CD4-positive, alpha-beta T cell (primary cell): ENCODE data around the gene MTX1. TPM values are rescaled to one million over a fixed set of nuclear protein-coding genes. Genes with fewer than 3 reads are reported as not detected.

Experiments
- ATAC-seq: fragments of 200-7000 bp; cut with Tn5 transposase; one replicate; pipeline ENCODE4 v1.10.0; 2022; ENCODE audit warnings: mild to moderate bottlenecking; ENCODE audit not compliant: poor library complexity
- CTCF ChIA-PET: fragments of 350-600 bp; sonication (Branson Sonifier 250); formaldehyde crosslinking; loops from one replicate; lab custom pipeline; 2021; ENCODE audit warnings: antibody characterized with exemption, inconsistent platforms; lab: Charles Lee
- POLR2A ChIA-PET: fragments of 350-600 bp; sonication (Branson Sonifier 250); formaldehyde crosslinking; loops from one replicate; lab custom pipeline; 2021; ENCODE audit warnings: antibody characterized with exemption, inconsistent platforms; lab: Charles Lee
- DNase-seq, 14 experiments: peaks; one replicate each; pipeline ENCODE4 v3.0.0-alpha.2; 2013 to 2020; ENCODE audit warnings: mixed read lengths in 2 of 14
- H3K27ac ChIP-seq, 2 donors: one replicate each; pipeline versions ENCODE4 v1.5.1 to v1.7.0; 2013; ENCODE audit warnings: low read length in 2 of 2, low read depth in 1 of 2, mild to moderate bottlenecking in 1 of 2
- H3K27me3 ChIP-seq, 2 experiments: 1 replicate in 1 of 2; 2 replicates in 1 of 2; pipeline versions ENCODE4 v1.6.1 to v1.7.0; 2013; ENCODE audit warnings: low read length in 2 of 2, control low read depth in 1 of 2, mild to moderate bottlenecking in 1 of 2, moderate library complexity in 1 of 2; ENCODE audit not compliant: insufficient read depth in 2 of 2, control insufficient read depth in 1 of 2
- H3K36me3 ChIP-seq: one replicate; pipeline ENCODE4 v1.6.1; 2013; ENCODE audit warnings: low read length, control low read depth; ENCODE audit not compliant: insufficient read depth
- H3K4me1 ChIP-seq: one replicate; pipeline ENCODE4 v1.6.1; 2013; ENCODE audit warnings: low read length, control low read depth; ENCODE audit not compliant: insufficient read depth
- H3K4me3 ChIP-seq: one replicate; pipeline ENCODE4 v1.5.1; 2013; ENCODE audit warnings: mild to moderate bottlenecking, low read length, moderate library complexity
- H3K9me3 ChIP-seq, 2 experiments: 1 replicate in 1 of 2; 2 replicates in 1 of 2; pipeline versions ENCODE4 v1.6.1 to v1.7.0; 2013; ENCODE audit warnings: low read length in 2 of 2, mild to moderate bottlenecking in 2 of 2, control low read depth in 1 of 2, moderate library complexity in 1 of 2; ENCODE audit not compliant: control insufficient read depth in 1 of 2, insufficient read depth in 1 of 2
- H3K27ac Mint-ChIP-seq: one replicate; pipeline ENCODE4 v1.8.0; 2020; ENCODE audit warnings: mixed read lengths
- H3K27me3 Mint-ChIP-seq: one replicate; pipeline ENCODE4 v1.8.0; 2021; ENCODE audit warnings: mixed read lengths
- H3K36me3 Mint-ChIP-seq: one replicate; pipeline ENCODE4 v1.8.0; 2021; ENCODE audit warnings: low read depth, mixed read lengths
- H3K4me1 Mint-ChIP-seq: one replicate; pipeline ENCODE4 v1.8.0; 2021; ENCODE audit warnings: low read depth, mixed read lengths
- H3K4me3 Mint-ChIP-seq: one replicate; pipeline ENCODE4 v1.8.0; 2020; ENCODE audit warnings: mild to moderate bottlenecking, mixed read lengths
- H3K9me3 Mint-ChIP-seq: one replicate; pipeline ENCODE4 v1.8.0; 2020; ENCODE audit warnings: mixed read lengths
- CTCF ChIP-seq: fragments of 200-600 bp; IDR thresholded peaks from one replicate; pipeline ENCODE4 v1.8.0; 2022; ENCODE audit warnings: antibody characterized with exemption, mild to moderate bottlenecking
- intact Hi-C, 2 experiments: fragments of 100-400 bp; cut with DNase I in 1 of 2; cut with micrococcal nuclease in 1 of 2; formaldehyde crosslinking; loops; one replicate each; pipeline versions ENCODE4 v1.15.1 to v1.9.0; 2023 to 2025; cut with DNase I, micrococcal nuclease
- total RNA-seq, 174 experiments: library from RNA in 2 of 174; stranded (reverse) in 2 of 174; gene quantifications; one replicate each; pipeline ENCODE4 v1.2.3 and lab custom pipeline; 2021 to 2026

Gene MTX1
- total RNA-seq, 2 experiments from 2014 or later = 19.9 to 20.7 TPM

- peaks cover 24% of the 10 kb centered on the region for H3K36me3 ChIP-seq
- intact Hi-C loops = loop anchor here in 1 of 2 experiments (5.0 kb wide), 2 partner anchors 34 to 64 kb away; partner anchors contain the start of genes MTX1 and THBS3
- no peak for TF ChIP-seq CTCF
- no peaks in the 10 kb centered on the region for H3K27me3 ChIP-seq
- Mint-ChIP-seq H3K27me3 (peaks cover 5% of the 10 kb centered on the region), H3K9me3 (no peaks in the 10 kb centered on the region), H3K4me3 (peak overlapping the region; percentile 83), H3K27ac (peak overlapping the region; percentile 80), H3K36me3 (peaks cover 31% of the 10 kb centered on the region), H3K4me1 (peaks cover 51% of the 10 kb centered on the region)
- CTCF ChIA-PET = interaction anchor here (1.1 to 1.9 kb wide), 4 partner anchors 9 to 82 kb away, joined by 3 to 13 read pairs (median 5); no protein-coding TSS in a partner anchor
- POLR2A ChIA-PET = interaction anchor here (0.9 to 1.8 kb wide), 6 partner anchors 14 to 82 kb away, joined by 3 to 6 read pairs (median 4); partner anchors contain the start of genes KRTCAP2, MTX1, SCAMP3 and THBS3
- peak; percentile 31 to 87 (median 54) for DNase-seq
- peak overlapping the region; percentile 59 for H3K4me3 ChIP-seq
- no peak overlapping the region for H3K27ac ChIP-seq
- peaks cover 51% of the 10 kb centered on the region for H3K4me1 ChIP-seq
- peak; percentile 23 for ATAC-seq
- no peaks in the 10 kb centered on the region for H3K9me3 ChIP-seq
Observed at GRCh38 chr1:155241069-155241679, 32.7 kb downstream of the MTX1 start.

GRCh38 chr1:155241841-155242264 lies 33.4 kb downstream of the MTX1 start:
- POLR2A ChIA-PET = interaction anchor here (0.7 to 1.6 kb wide), 4 partner anchors 20 to 342 kb away, joined by 3 to 6 read pairs (median 3); partner anchors contain the start of genes MTX1, SCAMP3 and THBS3
- ATAC-seq (no peak), DNase-seq (peak in 2 of 14 experiments; percentile 51 to 64)
- H3K9me3 ChIP-seq = no peaks in the 10 kb centered on the region
- no peaks in the 10 kb centered on the region for H3K27me3 ChIP-seq
- TF ChIP-seq CTCF = no peak
- peaks cover 46% of the 10 kb centered on the region for H3K4me1 ChIP-seq
- H3K36me3 ChIP-seq = peaks cover 17% of the 10 kb centered on the region
- CTCF ChIA-PET = interaction anchor here (1.4 to 1.9 kb wide), 3 partner anchors 8 to 81 kb away, joined by 3 to 13 read pairs (median 6); no protein-coding TSS in a partner anchor
- Mint-ChIP-seq H3K36me3 (peaks cover 24% of the 10 kb centered on the region), H3K27me3 (peaks cover 5% of the 10 kb centered on the region), H3K27ac (peak overlapping the region; percentile 96), H3K9me3 (no peaks in the 10 kb centered on the region), H3K4me3 (peak overlapping the region; percentile 83), H3K4me1 (peaks cover 51% of the 10 kb centered on the region)
- no peak overlapping the region for H3K27ac ChIP-seq
- H3K4me3 ChIP-seq = no peak overlapping the region
- intact Hi-C loops = loop anchor here in 1 of 2 experiments (2.0 to 5.0 kb wide), 3 partner anchors 13 to 65 kb away; partner anchors contain the start of genes MTX1 and THBS3

- ChIA-PET CTCF (interaction anchor here (1.5 to 1.6 kb wide), 2 partner anchors 67 to 70 kb away, joined by 5 to 7 read pairs; partner anchors contain the start of gene KRTCAP2), POLR2A (interaction anchor here (1.5 to 2.3 kb wide), 2 partner anchors 35 to 320 kb away, joined by 4 to 22 read pairs; partner anchors contain the start of genes ASH1L, MTX1 and THBS3)
- peak overlapping the region in 1 of 2 donors; percentile 61 for H3K27ac ChIP-seq
- no peaks in the 10 kb centered on the region for H3K9me3 ChIP-seq
- TF ChIP-seq CTCF = no peak
- peaks cover 46% of the 10 kb centered on the region for H3K4me1 ChIP-seq
- Mint-ChIP-seq H3K27me3 (peaks cover 5% of the 10 kb centered on the region), H3K27ac (peak overlapping the region; percentile 96), H3K4me3 (peak overlapping the region; percentile 85), H3K4me1 (peaks cover 51% of the 10 kb centered on the region), H3K9me3 (no peaks in the 10 kb centered on the region), H3K36me3 (peaks cover 20% of the 10 kb centered on the region)
- H3K27me3 ChIP-seq = no peaks in the 10 kb centered on the region
- H3K36me3 ChIP-seq = peaks cover 12% of the 10 kb centered on the region
- DNase-seq = no peak
- intact Hi-C loops = loop anchor here in 1 of 2 experiments (2.0 to 5.0 kb wide), 3 partner anchors 14 to 66 kb away; partner anchors contain the start of genes MTX1 and THBS3
- H3K4me3 ChIP-seq = no peak overlapping the region
- no peak for ATAC-seq
Observed at GRCh38 chr1:155242805-155243358, 34.4 kb downstream of the MTX1 start.
